ENCODE data around the gene GLUL.

DNA sequence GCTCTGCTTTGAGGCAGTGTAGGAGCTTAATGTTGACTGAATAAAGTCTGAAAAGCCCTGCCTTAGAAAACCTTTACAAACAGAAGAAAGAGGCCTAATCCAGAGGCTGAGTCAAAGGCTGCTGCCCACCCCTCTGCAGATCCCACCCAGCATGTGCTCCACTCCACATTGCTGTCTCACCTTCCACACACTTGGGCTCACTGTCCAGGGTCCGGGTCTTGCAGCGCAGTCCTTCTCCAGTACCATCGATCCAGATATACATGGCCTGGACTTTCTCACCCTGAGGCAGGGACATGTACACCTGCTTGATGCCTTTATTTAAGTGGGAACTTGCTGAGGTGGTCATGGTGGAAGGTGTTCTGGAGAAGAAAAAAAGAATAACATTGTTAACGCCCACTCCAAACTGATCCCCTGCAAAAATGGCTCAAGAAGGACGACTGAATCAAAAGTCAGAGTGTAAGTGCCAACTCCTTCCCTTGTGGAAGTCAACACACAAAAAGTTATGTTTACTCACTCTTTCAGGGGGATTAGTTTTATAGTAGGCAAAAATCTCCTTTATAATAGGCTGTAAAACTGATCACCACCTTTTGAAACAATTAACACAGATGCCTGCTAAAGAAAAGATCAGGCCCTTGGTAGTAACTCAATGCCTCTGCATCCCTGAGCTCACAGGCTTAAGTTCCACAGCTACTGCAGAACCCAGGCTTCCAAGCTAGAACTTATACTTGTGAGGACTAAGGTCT, 3.0 kb downstream of the GLUL start:
- TF ChIP-seq EZH2phosphoT487 (IDR thresholded peaks at IDR 0.05; ENCODE audit: low read depth): no peak
- no peak for TF ChIP-seq CTCF (IDR thresholded peaks at IDR 0.05; ENCODE audit: low read depth, low read length)
